H9 (cell line): ENCODE results near the gene F13B. TPM values are rescaled to one million over a fixed set of nuclear protein-coding genes. Genes with fewer than 3 reads are reported as not detected.

ENCODE experiments used
- DNase-seq: peaks from one replicate; pipeline ENCODE4 v3.0.0-alpha.2; 2017
- H2AFZ ChIP-seq: one replicate; pipeline ENCODE4 v1.6.1; 2013; ENCODE audit warnings: mild to moderate bottlenecking, low read length, control low read depth, moderate library complexity
- H2AK5ac ChIP-seq: 2 replicates; pipeline ENCODE4 v1.6.1; 2013; ENCODE audit warnings: low read length, control low read depth, mixed read lengths; ENCODE audit not compliant: insufficient read length
- H2BK120ac ChIP-seq: one replicate; pipeline ENCODE4 v1.6.1; 2013; ENCODE audit warnings: low read depth, mild to moderate bottlenecking, low read length, control low read depth, inconsistent platforms; ENCODE audit not compliant: poor library complexity, severe bottlenecking
- H2BK12ac ChIP-seq: 2 replicates; pipeline ENCODE4 v1.6.1; 2013; ENCODE audit warnings: low read length, control low read depth, mixed read lengths, low read depth; ENCODE audit not compliant: insufficient read length
- H2BK15ac ChIP-seq: 2 replicates; pipeline ENCODE4 v1.6.1; 2013; ENCODE audit warnings: low read depth, low read length, control low read depth
- H2BK20ac ChIP-seq: one replicate; pipeline ENCODE4 v1.6.1; 2013; ENCODE audit warnings: low read depth, mild to moderate bottlenecking, low read length, control low read depth, inconsistent platforms; ENCODE audit not compliant: poor library complexity, severe bottlenecking
- H2BK5ac ChIP-seq: 2 replicates; pipeline ENCODE4 v1.6.1; 2013; ENCODE audit warnings: low read length, control low read depth, mixed read lengths; ENCODE audit not compliant: insufficient read length
- H3K14ac ChIP-seq: 2 replicates; pipeline ENCODE4 v1.6.1; 2013; ENCODE audit warnings: low read length, control low read depth; ENCODE audit not compliant: insufficient read depth
- H3K18ac ChIP-seq: 2 replicates; pipeline ENCODE4 v1.6.1; 2013; ENCODE audit warnings: low read depth, mild to moderate bottlenecking, mixed read lengths, low read length, control low read depth; ENCODE audit not compliant: insufficient read length
- H3K23ac ChIP-seq: 2 replicates; pipeline ENCODE4 v1.6.1; 2013; ENCODE audit warnings: low read length, control low read depth, mixed read lengths, low read depth; ENCODE audit not compliant: insufficient read length
- H3K23me2 ChIP-seq: 2 replicates; pipeline ENCODE4 v1.6.1; 2013; ENCODE audit warnings: low read depth, mild to moderate bottlenecking, mixed read lengths, low read length, control low read depth; ENCODE audit not compliant: insufficient read length, poor library complexity, severe bottlenecking
- H3K27ac ChIP-seq: 2 replicates; pipeline ENCODE4 v1.5.1; 2013; ENCODE audit warnings: low read length, control low read depth, mixed read lengths, low read depth; ENCODE audit not compliant: insufficient read length
- H3K27me3 ChIP-seq: 2 replicates; pipeline ENCODE4 v1.6.1; 2013; ENCODE audit warnings: low read length, control low read depth, inconsistent platforms; ENCODE audit not compliant: insufficient read depth
- H3K4ac ChIP-seq: 2 replicates; pipeline ENCODE4 v1.6.1; 2013; ENCODE audit warnings: low read depth, mild to moderate bottlenecking, control low read depth, inconsistent platforms, low read length, moderate library complexity
- H3K4me1 ChIP-seq: 2 replicates; pipeline ENCODE4 v1.6.1; 2013; ENCODE audit warnings: low read length, control low read depth, inconsistent platforms; ENCODE audit not compliant: insufficient read depth
- H3K4me2 ChIP-seq: 2 replicates; pipeline ENCODE4 v1.6.1; 2013; ENCODE audit warnings: low read length, control low read depth, mixed read lengths; ENCODE audit not compliant: insufficient read length, insufficient read depth
- H3K56ac ChIP-seq: 2 replicates; pipeline ENCODE4 v1.6.1; 2013; ENCODE audit warnings: low read depth, mild to moderate bottlenecking, mixed read lengths, low read length, control low read depth; ENCODE audit not compliant: insufficient read length
- H3K79me1 ChIP-seq: 2 replicates; pipeline ENCODE4 v1.6.1; 2013; ENCODE audit warnings: low read depth, mild to moderate bottlenecking, moderate library complexity, low read length, control low read depth, inconsistent platforms; ENCODE audit not compliant: insufficient read depth, poor library complexity, severe bottlenecking
- H3K79me2 ChIP-seq: 2 replicates; pipeline ENCODE4 v1.6.1; 2013; ENCODE audit warnings: low read length, control low read depth, inconsistent platforms; ENCODE audit not compliant: insufficient read depth
- H3K9ac ChIP-seq: 2 replicates; pipeline ENCODE4 v1.6.1; 2013; ENCODE audit warnings: low read length, control low read depth, mixed read lengths; ENCODE audit not compliant: insufficient read length; ENCODE audit errors: extremely low read depth
- H3K9me3 ChIP-seq: one replicate; pipeline ENCODE4 v1.6.1; 2013; ENCODE audit warnings: low read depth, low read length, inconsistent platforms; ENCODE audit not compliant: control insufficient read depth
- H3T11ph ChIP-seq: one replicate; pipeline ENCODE4 v1.6.1; 2013; ENCODE audit warnings: mild to moderate bottlenecking, low read length, control low read depth, inconsistent platforms
- H4K20me1 ChIP-seq: one replicate; pipeline ENCODE4 v1.6.1; 2013; ENCODE audit not compliant: control insufficient read depth, insufficient read length, insufficient read depth
- H4K5ac ChIP-seq: 2 replicates; pipeline ENCODE4 v1.6.1; 2013; ENCODE audit warnings: low read depth, mild to moderate bottlenecking, mixed read lengths, low read length, control low read depth; ENCODE audit not compliant: insufficient read length
- H4K8ac ChIP-seq: replicated peaks from 2 replicates; pipeline ENCODE4 v1.6.1; 2013; ENCODE audit warnings: low read length, control low read depth, mixed read lengths, low read depth; ENCODE audit not compliant: insufficient read length
- H4K91ac ChIP-seq: 2 replicates; pipeline ENCODE4 v1.6.1; 2013; ENCODE audit warnings: low read depth, mild to moderate bottlenecking, moderate library complexity, mixed read lengths, low read length, control low read depth; ENCODE audit not compliant: insufficient read length
- H3K27ac Mint-ChIP-seq, 3 experiments: 2 replicates in 2 of 3; 3 replicates in 1 of 3; pipeline ENCODE4 v1.8.0; 2020 to 2021; ENCODE audit warnings: mixed read lengths in 3 of 3, mild to moderate bottlenecking in 1 of 3, moderate library complexity in 1 of 3
- H3K27me3 Mint-ChIP-seq: 2 replicates; pipeline ENCODE4 v1.8.0; 2021; ENCODE audit warnings: low read depth, mild to moderate bottlenecking, moderate library complexity, mixed read lengths
- H3K36me3 Mint-ChIP-seq, 3 experiments: 2 replicates in 2 of 3; 3 replicates in 1 of 3; pipeline ENCODE4 v1.8.0; 2020 to 2021; ENCODE audit warnings: low read depth in 3 of 3, mixed read lengths in 3 of 3; ENCODE audit not compliant: insufficient read depth in 1 of 3
- H3K4me1 Mint-ChIP-seq, 2 experiments: 2 replicates each; pipeline ENCODE4 v1.8.0; 2020; ENCODE audit warnings: mixed read lengths in 2 of 2
- H3K4me3 Mint-ChIP-seq, 2 experiments: 2 replicates in 1 of 2; 3 replicates in 1 of 2; pipeline ENCODE4 v1.8.0; 2020 to 2021; ENCODE audit warnings: mild to moderate bottlenecking in 2 of 2, mixed read lengths in 2 of 2, moderate library complexity in 1 of 2
- H3K9me3 Mint-ChIP-seq, 2 experiments: 2 replicates in 1 of 2; 3 replicates in 1 of 2; pipeline ENCODE4 v1.8.0; 2020; ENCODE audit warnings: mild to moderate bottlenecking in 2 of 2, mixed read lengths in 2 of 2, moderate library complexity in 1 of 2
- WGBS: extraction: QIAGEN DNeasy Blood & Tissue Kit; methylation state at CpG from one replicate; pipeline ENCODE4 v1.1.7; 2013; ENCODE audit warnings: missing lambda C conversion rate, low lambda C conversion rate, mixed read lengths; ENCODE audit not compliant: insufficient read length; ENCODE audit errors: extremely low coverage; 5-methylcytosine and 5-hydroxymethylcytosine counted together
- total RNA-seq: library from RNA; stranded (reverse); gene quantifications from 2 replicates; pipeline ENCODE4 v1.2.1, GENCODE V29; 2021
- TF ChIP-seq, protein P1 (sequence below): fragments of 200-600 bp; sonication (generic); conservative IDR thresholded peaks from 3 replicates; pipeline ENCODE4 v1.8.0; 2021; ENCODE audit warnings: antibody characterized with exemption, mild to moderate bottlenecking

F13B gene
- total RNA-seq, 1 experiment from 2014 or later, result not detected

DNA sequence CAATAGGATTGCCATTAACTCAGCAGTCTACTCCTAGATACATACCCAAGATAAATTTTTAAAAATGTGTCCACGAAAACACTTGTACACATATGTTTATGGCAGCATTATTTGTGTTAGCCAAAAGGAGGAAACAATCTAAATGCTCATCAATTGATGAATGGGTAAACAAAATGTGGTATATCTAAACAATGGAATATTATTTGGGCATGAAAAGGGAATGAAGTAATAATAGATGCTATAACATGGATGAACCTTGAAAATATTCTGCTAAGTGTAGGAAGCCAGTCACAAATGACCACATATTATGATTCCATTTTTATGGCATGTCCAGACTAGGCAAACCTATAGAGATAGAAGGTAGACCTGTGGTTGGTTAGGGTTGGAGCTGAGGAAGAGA, 55.4 kb downstream of the F13B start:
- no peak overlapping the region for H2AK5ac ChIP-seq
- peaks cover 0 to 4% of the 10 kb centered on the region in 2 experiments; a peak in 1 of 4 replicates for H3K4me1 Mint-ChIP-seq
- H3K23me2 ChIP-seq, result no peaks in the 10 kb centered on the region
- no peak overlapping the region for H2BK20ac ChIP-seq
- H2BK5ac ChIP-seq, result no peak overlapping the region
- no peak overlapping the region for H3K4ac ChIP-seq
- H4K20me1 ChIP-seq, result no peaks in the 10 kb centered on the region
- H2BK120ac ChIP-seq, result no peak overlapping the region
- no peak overlapping the region for H2BK12ac ChIP-seq
- no peak for DNase-seq
- no peak overlapping the region for H3K23ac ChIP-seq
- H3K14ac ChIP-seq, result no peak overlapping the region
- H3K27ac Mint-ChIP-seq, result no peak overlapping the region
- no peaks in the 10 kb centered on the region for H3K27me3 ChIP-seq
- H3K27me3 Mint-ChIP-seq, result no peaks in the 10 kb centered on the region
- H3K4me3 Mint-ChIP-seq, result no peak overlapping the region
- no peaks in the 10 kb centered on the region for H3K9me3 ChIP-seq
- H3K9me3 Mint-ChIP-seq, result peaks cover 9 to 12% of the 10 kb centered on the region in 2 experiments
- TF ChIP-seq, protein P1, sequence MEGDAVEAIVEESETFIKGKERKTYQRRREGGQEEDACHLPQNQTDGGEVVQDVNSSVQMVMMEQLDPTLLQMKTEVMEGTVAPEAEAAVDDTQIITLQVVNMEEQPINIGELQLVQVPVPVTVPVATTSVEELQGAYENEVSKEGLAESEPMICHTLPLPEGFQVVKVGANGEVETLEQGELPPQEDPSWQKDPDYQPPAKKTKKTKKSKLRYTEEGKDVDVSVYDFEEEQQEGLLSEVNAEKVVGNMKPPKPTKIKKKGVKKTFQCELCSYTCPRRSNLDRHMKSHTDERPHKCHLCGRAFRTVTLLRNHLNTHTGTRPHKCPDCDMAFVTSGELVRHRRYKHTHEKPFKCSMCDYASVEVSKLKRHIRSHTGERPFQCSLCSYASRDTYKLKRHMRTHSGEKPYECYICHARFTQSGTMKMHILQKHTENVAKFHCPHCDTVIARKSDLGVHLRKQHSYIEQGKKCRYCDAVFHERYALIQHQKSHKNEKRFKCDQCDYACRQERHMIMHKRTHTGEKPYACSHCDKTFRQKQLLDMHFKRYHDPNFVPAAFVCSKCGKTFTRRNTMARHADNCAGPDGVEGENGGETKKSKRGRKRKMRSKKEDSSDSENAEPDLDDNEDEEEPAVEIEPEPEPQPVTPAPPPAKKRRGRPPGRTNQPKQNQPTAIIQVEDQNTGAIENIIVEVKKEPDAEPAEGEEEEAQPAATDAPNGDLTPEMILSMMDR, result no peak
- no peak overlapping the region for H4K5ac ChIP-seq
- no peak overlapping the region for H4K91ac ChIP-seq
- H3K27ac ChIP-seq, result no peak overlapping the region
- no peak overlapping the region for H3K18ac ChIP-seq
- H3K79me2 ChIP-seq, result no peaks in the 10 kb centered on the region
- H3K9ac ChIP-seq, result no peak overlapping the region
- H2BK15ac ChIP-seq, result no peak overlapping the region
- H3K4me1 ChIP-seq, result no peaks in the 10 kb centered on the region
- H3K4me2 ChIP-seq, result no peak overlapping the region
- no CpG with 5 or more reads among the region's 1 CpG for WGBS
- H3K56ac ChIP-seq, result no peak overlapping the region
- peaks cover 2 to 8% (median 3%) of the 10 kb centered on the region in 3 experiments; a peak in 4 of 7 replicates for H3K36me3 Mint-ChIP-seq
- no peak overlapping the region for H3T11ph ChIP-seq
- no peaks in the 10 kb centered on the region for H3K79me1 ChIP-seq
- no peak overlapping the region for H4K8ac ChIP-seq
- no peak overlapping the region for H2AFZ ChIP-seq
